Measurements from ENCODE around the gene CLCN2. TPM values are rescaled to one million over a fixed set of nuclear protein-coding genes. Genes with fewer than 3 reads are reported as not detected.

The CLCN2 gene
- total RNA-seq (2012; rRNA removed), result 4.4 and 5.3 TPM in 2 replicates

DNA sequence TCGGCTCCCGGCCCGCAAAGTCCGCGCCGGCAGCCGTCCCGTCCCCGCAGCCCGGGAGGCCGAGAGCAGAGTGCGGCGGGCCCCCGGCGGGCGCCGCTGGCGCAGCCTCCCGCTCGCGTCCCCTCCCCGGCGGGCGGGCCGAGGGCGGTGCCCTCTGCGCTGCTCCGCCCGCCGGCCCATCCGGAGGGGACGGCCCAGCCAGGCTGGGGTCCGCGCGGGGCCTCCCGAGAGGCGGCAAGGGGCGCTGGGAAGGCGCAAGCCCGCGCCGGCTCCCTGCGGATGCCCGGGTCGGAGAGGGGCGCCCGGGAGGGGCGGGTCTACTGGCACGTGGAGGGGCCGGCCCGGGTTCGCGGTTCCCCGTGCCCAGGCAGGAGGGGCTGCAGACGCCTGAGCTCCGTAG lies at the start of gene CLCN2, which contains the start of gene POLR2H:
TSS of gene CLCN2 (minus strand) at position 74 of the 400 bp plus-strand sequence. CDS start 126 bp downstream, outside the sequence.
TSS of gene POLR2H (plus strand) at position 179 of the 400 bp plus-strand sequence. CDS start 1,783 bp downstream, outside the sequence.
- Histone ChIP-seq H3K4me1 (ENCODE audit: control insufficient read depth, insufficient read depth, low read length) (peaks cover 25% of the 10 kb centered on the region), H3K4me3 (ENCODE audit: low read length) (peak within 1 kb of the TSS; percentile 73), H3K27me3 (ENCODE audit: control insufficient read depth, insufficient read depth, low read length) (no peaks in the 10 kb centered on the region), H3K36me3 (ENCODE audit: insufficient read depth, low read length) (peaks cover under 1% of the 10 kb centered on the region), H3K9ac (ENCODE audit: low read depth, low read length) (peak within 1 kb of the TSS; percentile 98), H3K4me2 (ENCODE audit: low read length) (peak within 1 kb of the TSS; percentile 81), H3K9me3 (replicated peaks; ENCODE audit: low read length) (no peaks in the 10 kb centered on the region)

DNA sequence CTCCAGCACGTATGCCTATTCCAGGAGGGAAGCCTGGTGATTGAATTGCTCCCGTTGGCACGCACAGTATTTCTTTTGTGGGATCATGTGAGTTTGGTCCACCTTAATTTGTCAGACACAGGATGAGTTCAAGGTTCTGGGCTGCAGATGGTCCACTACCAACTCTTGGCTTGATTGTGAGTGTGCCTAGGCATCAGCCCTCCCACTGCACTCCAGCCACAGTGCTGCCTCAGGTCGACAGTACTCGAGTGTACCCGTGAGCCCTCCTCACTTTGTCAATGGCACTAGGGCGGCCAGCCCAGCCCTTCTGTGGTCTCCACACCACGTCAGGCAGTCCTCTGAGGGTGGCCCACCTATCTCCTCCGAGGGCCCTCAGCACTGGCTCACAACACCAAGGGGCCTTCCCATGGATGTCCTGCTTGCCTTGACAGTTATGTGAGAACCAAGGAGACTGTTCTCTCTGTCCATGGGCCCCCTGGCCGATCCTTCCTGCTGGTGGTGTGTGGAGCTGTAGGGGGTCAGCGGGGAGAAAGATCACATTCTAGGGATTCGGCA lies 48.6 kb upstream of the CLCN2 start:
- Histone ChIP-seq H3K9ac (ENCODE audit: low read depth, low read length) (no peak overlapping the region), H3K9me3 (replicated peaks; ENCODE audit: low read length) (no peaks in the 10 kb centered on the region), H3K4me1 (ENCODE audit: control insufficient read depth, insufficient read depth, low read length) (no peaks in the 10 kb centered on the region), H3K4me2 (ENCODE audit: low read length) (no peak overlapping the region), H3K4me3 (ENCODE audit: low read length) (no peak overlapping the region), H3K27me3 (ENCODE audit: control insufficient read depth, insufficient read depth, low read length) (peaks cover 33% of the 10 kb centered on the region), H3K36me3 (ENCODE audit: insufficient read depth, low read length) (no peaks in the 10 kb centered on the region)

DNA sequence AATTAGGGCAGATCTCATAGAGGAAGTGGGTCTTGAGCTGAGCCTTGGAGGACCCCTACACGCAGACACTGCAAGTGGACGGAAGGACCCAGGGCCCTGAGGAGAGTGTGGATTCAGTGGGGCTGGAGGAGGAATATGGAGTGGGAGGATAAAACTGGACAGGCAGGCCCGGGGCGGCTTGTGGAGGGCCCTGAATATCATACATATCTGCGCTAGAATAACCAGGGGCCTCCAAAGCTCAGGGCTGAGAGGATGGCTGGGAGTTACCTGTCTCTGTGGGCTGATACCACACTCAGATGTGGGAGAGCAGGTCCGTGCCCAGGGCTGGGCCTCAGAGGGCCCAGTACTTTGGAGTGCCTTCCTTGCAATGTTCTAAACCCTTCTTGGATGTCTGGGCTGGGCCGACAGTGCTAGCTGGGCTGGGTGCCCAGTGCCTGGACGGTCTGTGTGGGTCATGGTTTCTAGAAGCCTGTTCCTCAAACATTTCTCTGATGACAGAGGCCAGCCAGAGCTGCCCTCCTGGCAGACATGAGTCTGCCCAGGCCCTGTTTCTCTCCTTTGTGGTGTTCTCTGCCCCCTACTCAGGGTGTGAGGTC lies 48.0 kb upstream of the CLCN2 start:
- H3K4me1 ChIP-seq (ENCODE audit: control insufficient read depth, insufficient read depth, low read length), result no peaks in the 10 kb centered on the region
- H3K36me3 ChIP-seq (ENCODE audit: insufficient read depth, low read length), result no peaks in the 10 kb centered on the region
- no peak overlapping the region for H3K4me2 ChIP-seq (ENCODE audit: low read length)
- H3K4me3 ChIP-seq (ENCODE audit: low read length), result no peak overlapping the region
- H3K27me3 ChIP-seq (ENCODE audit: control insufficient read depth, insufficient read depth, low read length), result peaks cover 34% of the 10 kb centered on the region
- H3K9ac ChIP-seq (ENCODE audit: low read depth, low read length), result no peak overlapping the region
- H3K9me3 ChIP-seq (replicated peaks; ENCODE audit: low read length), result no peaks in the 10 kb centered on the region

DNA sequence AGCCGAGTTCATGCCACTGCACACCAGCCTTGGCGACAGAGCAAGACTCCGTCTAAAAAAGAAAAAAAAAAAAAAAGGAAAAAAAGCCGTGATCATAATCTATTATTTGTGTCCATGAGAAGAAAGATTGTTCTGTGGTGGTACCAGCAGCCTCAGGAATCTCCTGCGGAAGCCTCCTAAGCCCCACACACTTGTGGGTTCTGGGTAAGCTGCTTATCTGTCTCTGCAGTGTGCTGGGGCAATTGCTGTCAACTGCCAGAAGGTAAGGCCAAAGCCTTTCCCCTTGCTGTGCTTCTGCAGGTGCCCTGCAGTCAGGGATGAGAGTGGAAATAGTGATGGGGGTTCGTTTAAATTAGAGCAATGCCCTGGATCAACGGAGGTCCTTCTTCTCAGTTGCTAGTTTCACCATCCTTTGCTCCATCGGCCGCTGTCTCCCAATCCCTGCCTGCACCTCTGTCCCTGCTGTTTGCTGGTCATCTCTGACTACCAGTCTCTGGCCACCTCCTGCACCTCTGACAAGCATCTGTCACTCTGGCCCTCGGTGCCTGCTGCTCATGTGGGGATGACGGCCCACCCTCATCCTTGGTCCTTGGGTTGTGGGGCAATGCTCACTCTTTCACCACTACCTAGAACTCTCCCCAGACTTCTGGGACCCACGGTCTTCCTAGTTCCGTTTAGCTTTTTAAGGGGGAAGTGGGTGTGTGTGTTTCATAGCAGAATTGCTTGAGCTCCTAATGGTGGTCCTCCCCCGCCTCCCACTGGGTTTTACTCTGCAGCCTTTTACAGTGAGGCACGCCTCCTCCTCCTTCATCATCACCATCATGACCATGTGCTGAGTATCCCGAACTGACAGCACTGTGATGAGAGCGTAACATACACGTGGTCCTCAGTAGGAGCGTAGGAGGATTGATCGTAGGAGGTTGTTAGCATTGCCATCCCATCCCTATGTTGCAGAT lies 43.9 kb upstream of the CLCN2 start:
- H3K9ac ChIP-seq (ENCODE audit: low read depth, low read length), result no peak overlapping the region
- no peaks in the 10 kb centered on the region for H3K4me1 ChIP-seq (ENCODE audit: control insufficient read depth, insufficient read depth, low read length)
- H3K36me3 ChIP-seq (ENCODE audit: insufficient read depth, low read length), result no peaks in the 10 kb centered on the region
- H3K4me3 ChIP-seq (ENCODE audit: low read length), result no peak overlapping the region
- peaks cover 57% of the 10 kb centered on the region for H3K27me3 ChIP-seq (ENCODE audit: control insufficient read depth, insufficient read depth, low read length)
- no peak overlapping the region for H3K4me2 ChIP-seq (ENCODE audit: low read length)
- H3K9me3 ChIP-seq (replicated peaks; ENCODE audit: low read length), result no peaks in the 10 kb centered on the region

DNA sequence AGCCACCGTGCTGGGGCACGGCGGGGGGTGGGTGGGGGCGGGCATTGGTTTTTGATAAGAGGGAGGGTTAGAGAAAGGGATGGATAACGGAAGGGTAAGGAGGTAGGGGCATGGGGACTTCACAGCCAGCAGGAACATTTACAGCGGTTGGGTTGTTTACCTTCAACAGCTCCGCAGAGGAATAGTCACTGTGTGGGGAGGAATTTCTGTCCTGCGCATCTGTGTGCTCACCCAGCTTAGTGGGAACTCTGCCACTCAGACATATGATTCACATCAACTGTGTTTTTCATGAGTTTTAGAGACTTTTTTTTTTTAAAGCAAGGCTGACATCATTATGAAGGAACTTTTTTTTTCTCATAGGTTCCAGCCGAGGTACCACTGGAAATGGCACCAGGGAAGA lies 38.0 kb upstream of the CLCN2 start:
- Histone ChIP-seq H3K4me2 (ENCODE audit: low read length) (no peak overlapping the region), H3K9me3 (replicated peaks; ENCODE audit: low read length) (no peaks in the 10 kb centered on the region), H3K27me3 (ENCODE audit: control insufficient read depth, insufficient read depth, low read length) (peaks cover 43% of the 10 kb centered on the region), H3K4me1 (ENCODE audit: control insufficient read depth, insufficient read depth, low read length) (peaks cover 5% of the 10 kb centered on the region), H3K9ac (ENCODE audit: low read depth, low read length) (no peak overlapping the region), H3K36me3 (ENCODE audit: insufficient read depth, low read length) (no peaks in the 10 kb centered on the region), H3K4me3 (ENCODE audit: low read length) (no peak overlapping the region)

DNA sequence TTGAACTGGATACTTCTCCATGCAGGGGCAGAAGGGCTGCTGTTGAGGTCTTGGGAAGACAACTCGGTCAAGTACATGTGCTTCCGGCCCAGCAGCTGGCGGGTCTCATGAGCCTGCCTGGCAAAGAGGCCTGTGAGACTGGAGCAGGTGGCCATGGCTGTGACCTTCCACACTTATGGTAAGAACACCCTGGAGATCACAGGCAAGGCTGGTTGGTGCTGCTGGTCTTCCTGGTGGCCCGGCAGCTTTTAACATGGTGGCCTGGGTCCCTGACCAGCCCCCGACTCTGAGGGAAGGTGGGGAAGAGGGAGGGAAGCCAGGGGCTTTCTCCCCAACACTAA lies 33.9 kb upstream of the CLCN2 start:
- no peak overlapping the region for H3K4me3 ChIP-seq (ENCODE audit: low read length)
- H3K9me3 ChIP-seq (replicated peaks; ENCODE audit: low read length), result no peaks in the 10 kb centered on the region
- H3K4me1 ChIP-seq (ENCODE audit: control insufficient read depth, insufficient read depth, low read length), result peaks cover 5% of the 10 kb centered on the region
- H3K9ac ChIP-seq (ENCODE audit: low read depth, low read length), result no peak overlapping the region
- no peaks in the 10 kb centered on the region for H3K36me3 ChIP-seq (ENCODE audit: insufficient read depth, low read length)
- H3K4me2 ChIP-seq (ENCODE audit: low read length), result no peak overlapping the region
- peaks cover 41% of the 10 kb centered on the region for H3K27me3 ChIP-seq (ENCODE audit: control insufficient read depth, insufficient read depth, low read length)

DNA sequence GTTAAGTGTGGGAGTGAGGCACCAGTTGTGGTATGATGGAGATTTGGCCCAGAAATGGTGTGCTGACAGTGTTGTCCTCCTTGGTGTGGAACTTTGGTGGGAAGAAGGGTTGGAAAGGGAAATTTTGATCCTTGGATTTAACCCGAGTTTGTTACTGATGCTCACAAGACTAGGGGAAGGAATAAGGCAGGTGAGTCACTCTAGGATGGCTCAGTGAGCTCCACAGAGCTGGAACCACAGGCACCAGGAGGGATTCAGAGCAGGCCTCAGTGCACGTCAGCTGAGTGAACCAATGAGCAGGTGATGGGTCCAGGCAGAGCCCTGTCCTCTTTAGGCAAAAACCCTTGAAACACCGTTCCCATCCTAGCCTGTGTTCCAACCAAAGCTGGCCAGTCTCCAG lies 29.9 kb upstream of the CLCN2 start:
- Histone ChIP-seq H3K36me3 (ENCODE audit: insufficient read depth, low read length) (no peaks in the 10 kb centered on the region), H3K4me2 (ENCODE audit: low read length) (no peak overlapping the region), H3K4me3 (ENCODE audit: low read length) (no peak overlapping the region), H3K9ac (ENCODE audit: low read depth, low read length) (no peak overlapping the region), H3K9me3 (replicated peaks; ENCODE audit: low read length) (no peaks in the 10 kb centered on the region), H3K4me1 (ENCODE audit: control insufficient read depth, insufficient read depth, low read length) (no peaks in the 10 kb centered on the region), H3K27me3 (ENCODE audit: control insufficient read depth, insufficient read depth, low read length) (peaks cover 60% of the 10 kb centered on the region)

DNA sequence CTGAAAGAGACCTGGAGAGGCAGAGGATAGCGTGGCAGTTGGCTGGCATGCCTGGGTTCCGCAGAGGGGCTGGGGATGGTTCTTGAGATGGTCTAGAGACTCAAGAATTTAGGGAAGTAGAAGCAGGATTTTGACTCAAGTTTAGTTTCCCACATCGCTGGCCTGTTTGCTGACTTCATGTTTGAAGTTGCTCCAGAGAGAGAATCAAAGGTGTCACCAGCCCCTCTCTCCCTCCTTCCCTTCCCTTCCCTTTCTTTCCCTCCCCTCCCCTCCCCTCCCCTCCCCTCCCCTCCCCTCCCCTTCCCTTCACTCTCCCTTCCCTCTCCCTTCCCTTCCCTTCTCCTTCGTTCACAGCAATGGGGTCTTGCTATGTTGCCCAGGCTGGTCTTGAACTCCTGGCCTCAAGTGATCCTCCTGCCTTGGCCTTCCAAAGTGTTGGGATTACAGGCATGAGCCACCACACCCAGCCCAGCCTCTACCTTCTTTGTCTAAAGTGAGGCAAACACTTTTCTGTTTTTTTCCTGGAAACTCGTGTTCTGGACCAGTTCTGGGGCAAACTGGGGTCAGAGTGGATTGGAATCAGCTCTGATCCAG lies 28.6 kb upstream of the CLCN2 start:
- peaks cover 54% of the 10 kb centered on the region for H3K27me3 ChIP-seq (ENCODE audit: control insufficient read depth, insufficient read depth, low read length)
- H3K9me3 ChIP-seq (replicated peaks; ENCODE audit: low read length), result no peaks in the 10 kb centered on the region
- no peak overlapping the region for H3K4me3 ChIP-seq (ENCODE audit: low read length)
- no peak overlapping the region for H3K4me2 ChIP-seq (ENCODE audit: low read length)
- no peaks in the 10 kb centered on the region for H3K36me3 ChIP-seq (ENCODE audit: insufficient read depth, low read length)
- no peaks in the 10 kb centered on the region for H3K4me1 ChIP-seq (ENCODE audit: control insufficient read depth, insufficient read depth, low read length)
- H3K9ac ChIP-seq (ENCODE audit: low read depth, low read length), result no peak overlapping the region

DNA sequence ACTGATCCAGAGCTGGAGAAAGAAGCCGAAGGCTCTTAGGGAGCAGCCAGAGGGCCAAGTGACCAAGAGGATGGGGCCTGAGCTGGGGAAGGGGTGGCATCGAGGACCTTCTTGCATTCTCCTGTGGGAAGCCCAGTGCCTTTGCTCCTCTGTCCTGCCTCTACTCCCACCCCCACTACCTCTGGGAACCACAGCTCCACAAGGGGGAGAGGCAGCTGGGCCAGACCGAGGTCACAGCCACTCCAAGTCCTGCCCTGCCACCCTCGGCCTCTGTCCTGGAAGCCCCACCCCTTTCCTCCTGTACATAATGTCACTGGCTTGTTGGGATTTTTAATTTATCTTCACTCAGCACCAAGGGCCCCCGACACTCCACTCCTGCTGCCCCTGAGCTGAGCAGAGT lies 28.0 kb upstream of the CLCN2 start:
- Histone ChIP-seq H3K4me3 (ENCODE audit: low read length) (no peak overlapping the region), H3K4me2 (ENCODE audit: low read length) (no peak overlapping the region), H3K9ac (ENCODE audit: low read depth, low read length) (no peak overlapping the region), H3K36me3 (ENCODE audit: insufficient read depth, low read length) (no peaks in the 10 kb centered on the region), H3K4me1 (ENCODE audit: control insufficient read depth, insufficient read depth, low read length) (no peaks in the 10 kb centered on the region), H3K9me3 (replicated peaks; ENCODE audit: low read length) (no peaks in the 10 kb centered on the region), H3K27me3 (ENCODE audit: control insufficient read depth, insufficient read depth, low read length) (peaks cover 48% of the 10 kb centered on the region)

DNA sequence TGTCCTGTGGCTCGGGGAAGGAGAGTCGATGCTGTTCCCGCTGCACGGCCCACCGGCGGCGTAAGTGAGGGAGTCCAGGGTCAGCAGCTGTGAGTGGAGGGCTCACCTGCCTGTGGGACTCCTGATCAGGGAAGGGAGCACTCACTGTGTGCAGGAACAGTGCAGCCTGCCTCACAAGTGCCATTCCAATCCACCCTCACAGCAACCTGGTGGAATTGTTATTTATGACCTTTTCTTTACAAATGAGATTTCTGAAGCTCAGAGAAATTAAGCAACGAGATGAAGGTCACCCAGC lies 27.5 kb upstream of the CLCN2 start:
- H3K4me1 ChIP-seq (ENCODE audit: control insufficient read depth, insufficient read depth, low read length), result no peaks in the 10 kb centered on the region
- no peak overlapping the region for H3K4me3 ChIP-seq (ENCODE audit: low read length)
- peaks cover 43% of the 10 kb centered on the region for H3K27me3 ChIP-seq (ENCODE audit: control insufficient read depth, insufficient read depth, low read length)
- no peaks in the 10 kb centered on the region for H3K9me3 ChIP-seq (replicated peaks; ENCODE audit: low read length)
- no peak overlapping the region for H3K4me2 ChIP-seq (ENCODE audit: low read length)
- no peak overlapping the region for H3K9ac ChIP-seq (ENCODE audit: low read depth, low read length)
- H3K36me3 ChIP-seq (ENCODE audit: insufficient read depth, low read length), result no peaks in the 10 kb centered on the region

DNA sequence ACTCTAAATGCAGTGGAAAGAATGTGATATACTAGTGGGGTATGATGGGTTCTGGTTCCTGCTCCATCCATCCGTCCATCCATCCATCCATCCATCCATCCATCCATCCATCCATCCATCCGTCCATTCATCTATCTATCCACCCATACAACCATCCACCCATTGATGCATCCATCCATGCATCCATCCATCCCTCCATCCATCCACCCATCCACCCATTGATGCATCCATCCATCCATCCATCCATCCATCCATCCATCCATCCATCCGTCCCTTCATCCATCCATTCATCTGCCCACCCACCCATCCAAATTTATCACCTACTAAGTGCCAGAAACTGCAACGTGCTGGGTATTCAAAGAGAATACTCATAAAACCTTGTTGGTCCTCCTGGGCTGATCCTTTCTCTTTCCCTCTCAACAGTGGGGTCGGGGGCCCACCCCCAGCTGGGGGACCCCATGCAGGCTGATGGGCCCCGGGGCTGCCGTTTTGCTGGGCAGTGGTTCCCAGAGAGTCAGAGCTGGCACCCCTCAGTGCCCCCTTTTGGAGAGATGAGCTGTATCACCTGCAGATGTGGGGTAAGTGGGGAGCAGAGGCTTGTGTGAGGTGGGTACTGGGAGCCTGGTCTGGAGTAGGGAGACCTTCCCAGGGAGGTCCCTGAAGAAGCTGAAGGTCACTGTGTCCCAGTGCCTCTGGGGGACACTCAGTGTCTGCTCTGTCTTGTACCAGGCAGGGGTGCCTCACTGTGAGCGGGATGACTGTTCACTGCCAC lies 26.9 kb upstream of the CLCN2 start:
- H3K4me2 ChIP-seq (ENCODE audit: low read length), result no peak overlapping the region
- H3K9ac ChIP-seq (ENCODE audit: low read depth, low read length), result no peak overlapping the region
- peaks cover 42% of the 10 kb centered on the region for H3K27me3 ChIP-seq (ENCODE audit: control insufficient read depth, insufficient read depth, low read length)
- H3K9me3 ChIP-seq (replicated peaks; ENCODE audit: low read length), result no peaks in the 10 kb centered on the region
- H3K4me1 ChIP-seq (ENCODE audit: control insufficient read depth, insufficient read depth, low read length), result no peaks in the 10 kb centered on the region
- no peaks in the 10 kb centered on the region for H3K36me3 ChIP-seq (ENCODE audit: insufficient read depth, low read length)
- H3K4me3 ChIP-seq (ENCODE audit: low read length), result no peak overlapping the region

All from skeletal muscle satellite cell (primary cell).